Stimulated activated CD8-positive, alpha-beta memory T cell treated with anti-CD3 and anti-CD28 coated beads, Interleukin-7, amount 100 ng/mL, for 1 hour (primary cell): ENCODE data around the gene C16orf96.

Source experiments
- DNase-seq, 2 donors: peaks; one replicate each; pipeline ENCODE4 v3.0.0-alpha.2; 2020; ENCODE audit warnings: low read depth in 2 of 2

The C16orf96 gene

DNA sequence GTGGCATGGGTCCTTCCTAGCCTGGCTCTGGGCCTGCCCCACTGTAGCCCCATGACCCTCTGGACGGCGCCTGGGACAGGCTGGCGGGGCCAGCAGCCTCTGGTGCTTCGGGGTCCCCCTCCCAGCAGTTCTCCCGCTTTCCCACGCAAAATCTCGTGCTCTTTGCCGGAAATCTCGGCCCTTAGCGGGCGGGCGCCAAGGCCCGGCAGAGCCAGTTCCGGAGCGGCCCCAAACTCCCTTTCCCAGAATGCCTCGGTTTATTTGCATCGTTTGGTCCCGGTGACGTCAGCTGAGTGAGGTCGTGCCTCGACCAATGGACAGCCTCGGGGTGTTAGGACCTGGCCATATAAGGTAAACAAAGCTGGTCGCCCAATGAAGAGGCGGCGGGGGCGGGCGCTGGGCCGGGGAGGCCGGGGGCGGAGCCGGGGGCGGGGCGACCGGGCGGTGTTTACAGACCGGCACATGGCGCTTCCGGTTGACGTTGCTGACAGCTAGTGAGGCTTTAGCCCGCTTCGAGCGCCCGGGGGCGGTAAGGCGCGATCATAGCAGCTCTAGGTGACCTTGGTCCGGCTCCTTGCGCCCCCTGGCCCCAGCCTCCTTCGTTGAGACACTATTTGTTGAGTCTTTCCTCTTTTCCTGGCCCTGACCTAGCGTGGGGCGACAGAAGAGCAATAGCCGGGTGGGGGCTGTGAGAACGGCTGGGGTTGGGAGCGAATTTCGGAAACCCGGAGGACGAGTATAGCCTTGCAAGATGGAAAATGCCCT is 60.1 kb downstream of the C16orf96 start:
- DNase-seq: peak; percentile 95 to 96

DNA sequence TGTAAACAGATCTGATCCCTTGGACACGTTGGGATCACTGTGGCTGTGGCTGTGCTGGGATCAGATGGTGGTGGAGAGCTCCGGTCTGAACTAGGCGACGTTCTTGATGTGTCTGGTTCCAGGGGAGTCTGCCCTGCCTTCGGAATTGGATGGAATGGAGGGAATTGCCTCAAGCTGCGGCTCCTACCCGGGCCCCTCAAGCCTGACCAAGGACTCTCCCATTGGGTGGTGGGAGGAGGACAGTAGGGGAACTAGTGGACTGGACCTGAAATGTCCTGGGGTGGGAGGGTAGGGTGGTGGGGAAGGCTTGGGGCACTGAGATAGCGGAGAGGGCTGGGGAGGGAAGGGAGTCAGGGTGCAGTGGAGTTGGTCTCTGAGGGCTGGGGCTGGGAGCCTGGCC is 61.7 kb downstream of the C16orf96 start:
- DNase-seq: no peak

DNA sequence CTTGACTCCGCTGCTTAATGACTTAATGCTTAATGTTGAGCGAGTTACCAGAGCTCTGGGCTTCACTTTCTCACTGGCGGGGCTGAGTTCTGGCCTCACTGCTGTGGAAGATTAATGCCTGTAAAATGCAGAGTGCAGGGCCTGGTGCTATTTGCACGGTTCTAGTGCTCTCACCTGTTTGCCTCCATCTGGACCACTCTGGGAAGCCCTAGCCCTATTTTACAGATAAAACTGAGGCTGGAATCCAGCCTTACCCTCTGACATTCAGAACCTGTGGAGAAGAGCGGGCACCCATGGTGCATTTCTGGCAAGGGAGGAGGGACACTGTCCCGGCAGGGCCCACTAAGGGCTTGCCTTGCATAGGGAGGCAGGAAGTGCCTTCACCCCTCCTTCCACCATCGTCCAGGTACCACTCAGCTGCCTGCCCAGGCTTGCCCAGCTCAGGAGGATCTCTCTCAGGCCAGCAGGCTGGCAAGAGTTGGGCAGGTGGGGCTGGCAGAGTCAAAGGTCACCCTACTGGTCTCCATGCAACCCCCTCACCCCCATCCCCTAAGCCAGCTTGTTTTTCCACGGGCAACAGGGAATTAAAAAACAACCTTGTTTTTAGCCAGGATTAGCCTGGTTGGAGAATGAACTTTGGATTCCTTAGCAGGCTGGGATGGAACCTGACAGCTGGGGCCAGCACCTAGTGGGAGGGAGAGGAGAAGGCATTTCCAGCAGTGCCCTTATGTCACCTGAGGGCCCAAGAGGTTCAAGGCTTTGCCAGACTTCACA is 62.7 kb downstream of the C16orf96 start:
- no peak for DNase-seq

DNA sequence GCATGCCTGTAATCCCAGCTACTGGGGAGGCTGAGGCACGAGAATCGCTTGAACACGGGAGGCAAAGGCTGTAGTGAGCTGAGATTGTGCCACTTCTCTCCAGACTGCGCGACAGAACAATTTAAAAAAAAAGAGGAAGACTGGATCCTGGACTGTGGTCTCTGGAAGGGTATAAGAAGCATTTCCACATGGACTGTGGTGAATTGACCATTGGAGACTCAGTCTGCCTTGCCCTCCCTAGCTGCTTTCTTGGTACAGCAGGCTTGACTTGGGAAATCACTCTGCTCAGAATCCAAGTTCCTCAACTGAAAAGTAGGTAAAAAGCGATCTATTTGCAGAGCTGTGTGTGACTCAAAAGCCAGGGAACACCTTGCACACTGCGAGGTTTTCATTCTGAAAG is 67.5 kb downstream of the C16orf96 start:
- no peak for DNase-seq

DNA sequence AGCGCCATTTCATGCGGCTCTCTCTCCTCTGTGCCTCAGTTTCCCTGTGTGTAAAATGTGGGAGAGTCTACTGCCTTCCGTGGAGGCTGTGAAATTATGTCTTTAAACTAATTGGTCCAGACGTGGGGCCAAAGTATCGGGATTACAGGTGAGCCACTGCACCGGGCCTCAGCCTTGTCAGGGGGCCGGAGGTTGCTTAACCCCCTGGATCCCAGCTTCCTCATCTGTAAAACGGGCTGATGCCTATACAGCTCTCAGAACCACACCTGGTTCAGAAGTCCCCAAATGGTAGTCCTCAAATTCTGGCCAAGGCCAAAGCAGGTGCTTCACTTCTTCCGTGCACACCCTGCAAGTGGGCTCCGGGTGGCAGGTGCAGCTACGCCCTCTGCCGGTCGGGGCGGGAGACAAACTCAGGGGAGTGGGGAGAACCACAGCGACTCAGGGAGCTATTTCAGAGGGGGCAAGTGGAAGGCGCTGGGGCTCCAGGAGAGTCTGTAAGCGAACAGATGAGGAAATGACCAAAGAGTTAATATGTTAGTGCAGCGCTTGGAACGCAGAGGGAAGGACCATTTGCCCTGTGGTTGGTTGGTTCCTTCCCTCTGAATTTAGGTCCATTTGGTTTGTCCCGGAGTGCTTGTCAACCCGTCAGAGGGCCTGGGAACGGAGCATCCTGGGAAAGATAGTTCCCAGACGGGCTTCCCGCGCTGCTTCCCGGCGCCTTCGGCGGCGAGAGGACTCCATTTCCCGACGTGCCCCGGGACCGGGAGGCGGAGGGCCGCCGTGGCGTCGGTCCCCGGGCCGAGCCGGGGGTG is 68.1 kb downstream of the C16orf96 start, which contains the start of gene MGRN1:
Gene MGRN1, plus strand, starts transcription at position 812 of the 812 bp plus-strand sequence. CDS start 135 bp downstream, outside the sequence.
- DNase-seq: peak; percentile 78 to 79

DNA sequence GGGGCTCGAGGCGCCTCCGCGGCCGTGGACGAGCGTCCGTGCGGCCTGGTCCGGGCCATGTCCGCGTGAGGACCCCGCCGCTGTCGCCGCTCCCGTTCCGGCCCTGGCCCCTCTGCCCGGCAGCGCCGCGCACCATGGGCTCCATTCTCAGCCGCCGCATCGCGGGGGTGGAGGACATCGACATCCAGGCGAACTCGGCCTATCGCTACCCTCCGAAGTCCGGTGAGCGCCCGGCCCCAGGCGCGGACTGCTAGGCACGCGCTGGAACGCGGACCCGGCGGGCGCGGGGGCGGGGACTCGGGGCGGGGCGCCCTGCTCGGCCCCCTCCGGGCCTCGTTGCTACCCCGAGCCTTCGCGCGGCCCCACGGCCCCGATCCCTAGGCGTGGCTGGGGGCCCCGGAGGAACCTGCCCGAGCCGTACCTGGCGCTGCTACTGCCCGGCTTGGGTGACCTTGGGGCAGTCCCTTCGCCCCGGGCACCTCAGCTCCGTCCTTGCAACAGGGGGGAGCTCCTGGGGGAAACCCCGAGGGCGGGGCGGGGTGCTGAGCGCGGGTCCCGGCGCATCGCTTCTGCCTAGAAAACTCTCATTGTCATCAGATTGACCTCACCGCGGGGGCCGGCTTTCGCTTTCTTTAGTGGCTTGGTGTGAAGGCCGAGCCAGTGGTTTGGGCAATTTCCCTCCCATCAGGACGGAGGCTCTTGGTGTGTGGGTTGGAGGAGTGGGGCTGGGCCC is 68.9 kb downstream of the C16orf96 start:
- DNase-seq: peak in 1 of 2 donors; percentile 41

DNA sequence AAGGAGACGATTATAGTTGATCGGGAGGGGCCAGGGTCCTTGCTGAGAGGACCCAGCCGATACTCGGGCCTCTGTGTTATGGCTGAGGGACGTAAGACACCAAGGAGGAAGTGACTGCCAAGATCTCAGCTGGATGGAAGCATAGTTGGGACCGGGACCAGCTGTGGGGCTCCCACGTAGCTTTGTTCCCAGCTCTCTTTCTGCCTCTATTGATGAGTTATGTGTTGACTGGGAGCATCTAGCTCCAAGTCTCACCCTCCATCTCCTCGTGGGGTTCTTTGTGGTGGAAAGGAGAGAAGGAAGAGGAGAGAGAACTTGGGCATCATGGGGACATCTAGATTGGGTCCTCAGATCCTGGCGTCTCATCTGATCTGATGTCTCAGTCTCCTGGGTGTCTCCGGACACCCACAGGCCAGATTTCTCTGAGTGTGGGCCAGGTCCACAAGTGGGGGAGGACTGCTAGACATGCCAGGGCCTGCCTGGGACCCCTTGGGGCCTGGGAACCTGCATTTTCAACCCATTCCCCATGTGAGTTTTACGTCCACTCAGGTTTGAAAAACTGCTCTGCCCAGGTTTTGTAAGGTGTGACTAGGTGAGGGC is 69.5 kb downstream of the C16orf96 start:
- no peak for DNase-seq

DNA sequence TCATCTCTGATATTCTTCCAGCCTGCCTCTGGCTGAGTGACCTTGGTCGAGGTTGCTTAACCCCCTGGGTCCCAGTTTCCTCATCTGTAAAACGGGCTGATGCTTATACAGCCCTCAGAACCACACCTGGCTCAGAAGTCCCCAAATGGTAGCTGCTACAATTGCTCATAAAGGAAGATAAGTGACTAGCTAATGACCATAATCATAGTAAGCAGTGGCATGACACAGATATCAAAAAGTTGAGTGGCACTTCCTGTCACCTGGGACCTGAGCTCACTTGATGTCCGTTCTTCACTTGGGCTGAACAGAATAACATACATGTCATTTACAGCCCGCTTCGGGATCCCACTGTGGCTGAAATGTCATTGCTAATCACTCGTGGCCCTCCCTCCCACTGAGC is 70.3 kb downstream of the C16orf96 start:
- DNase-seq: no peak

DNA sequence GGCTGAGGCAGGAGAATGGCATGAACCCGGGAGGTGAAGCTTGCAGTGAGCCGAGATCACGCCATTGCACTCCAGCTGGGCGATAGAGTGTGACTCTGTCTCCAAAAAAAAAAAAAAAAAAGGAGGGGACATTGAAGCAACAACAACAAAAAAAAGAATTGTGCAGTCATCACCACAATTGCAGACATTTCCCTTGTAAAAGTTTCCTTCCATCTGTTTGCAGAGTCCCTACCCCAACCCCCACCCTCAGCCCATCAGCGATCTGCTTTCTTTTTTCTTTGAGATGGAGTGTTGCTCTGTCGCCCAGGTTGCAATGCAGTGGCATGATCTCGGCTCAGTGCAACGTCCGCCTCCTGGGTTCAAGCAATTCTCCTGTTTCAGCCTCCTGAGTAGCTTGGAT is 72.1 kb downstream of the C16orf96 start:
- no peak for DNase-seq

DNA sequence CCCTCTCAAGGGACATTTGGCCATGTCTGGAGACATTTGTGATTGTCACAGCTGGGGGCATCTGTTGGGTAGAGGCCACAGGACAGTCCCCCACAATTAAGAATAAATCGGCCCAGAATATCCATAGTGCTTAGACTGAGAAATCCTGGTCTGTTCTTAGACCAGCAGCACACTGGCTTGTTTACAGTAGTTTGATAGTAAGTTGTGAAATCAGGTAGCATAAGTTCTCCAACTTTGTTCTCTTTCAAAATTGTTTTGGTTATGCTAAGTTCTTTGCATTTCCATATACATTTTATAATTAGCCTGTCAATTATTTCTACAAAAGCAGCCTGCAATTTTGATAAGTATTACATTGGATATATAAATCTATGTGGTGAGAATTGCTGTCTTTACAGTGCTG is 75.3 kb downstream of the C16orf96 start:
- no peak for DNase-seq

DNA sequence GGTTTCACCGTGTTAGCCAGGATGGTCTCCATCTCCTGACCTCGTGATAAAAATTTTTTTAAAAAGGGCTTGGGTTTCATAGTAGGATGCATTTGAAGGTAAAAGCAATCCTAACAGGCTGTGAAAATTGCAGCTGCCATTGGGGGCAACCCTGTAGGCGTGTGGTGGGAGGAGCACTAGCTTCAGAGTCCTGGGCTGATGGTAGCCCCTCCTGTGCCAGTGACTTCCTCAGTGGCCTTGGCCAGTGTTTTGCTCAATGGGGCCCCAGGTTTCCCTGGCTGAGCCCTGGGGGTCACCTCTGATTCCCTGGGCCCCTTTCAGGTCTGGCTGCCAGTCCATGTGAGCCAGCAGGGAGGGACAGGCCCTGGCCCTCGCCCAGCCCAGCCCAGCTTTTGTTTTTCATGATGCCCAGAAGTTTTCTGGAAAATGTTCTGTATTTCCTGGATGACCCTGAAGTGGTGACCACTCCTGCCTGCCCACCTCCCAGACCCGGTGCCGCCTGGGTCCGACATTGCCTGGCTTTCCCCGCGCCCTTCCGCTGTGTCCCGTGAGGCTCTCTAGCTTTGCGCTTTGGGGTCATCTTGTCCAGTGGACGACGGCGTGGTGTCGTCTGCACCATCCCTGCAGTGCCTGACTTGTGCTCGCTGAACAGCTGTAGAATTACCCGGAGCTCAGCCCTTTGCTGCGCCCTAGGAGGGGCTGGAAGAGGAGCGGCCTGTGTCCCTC is 77.9 kb downstream of the C16orf96 start:
- DNase-seq: no peak

DNA sequence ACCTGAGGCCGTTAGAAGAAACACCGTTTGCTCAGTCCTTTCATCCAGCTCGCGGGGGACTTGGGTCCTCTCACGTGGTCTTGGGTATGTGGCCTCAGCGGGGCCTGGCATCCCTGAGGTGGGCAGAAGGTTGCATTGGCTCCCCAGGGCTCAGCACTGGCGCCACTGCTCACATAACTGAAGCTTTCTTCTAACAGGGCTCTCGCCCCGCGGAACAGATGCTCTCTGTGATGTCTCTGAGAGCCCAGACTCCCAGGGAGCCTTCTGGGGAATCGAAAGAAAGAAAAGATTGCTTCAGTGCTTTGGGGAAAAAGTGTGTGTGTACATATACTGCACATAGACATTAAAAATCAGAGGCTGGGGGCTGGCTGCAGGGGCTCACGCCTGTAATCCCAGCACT is 78.6 kb downstream of the C16orf96 start:
- no peak for DNase-seq

DNA sequence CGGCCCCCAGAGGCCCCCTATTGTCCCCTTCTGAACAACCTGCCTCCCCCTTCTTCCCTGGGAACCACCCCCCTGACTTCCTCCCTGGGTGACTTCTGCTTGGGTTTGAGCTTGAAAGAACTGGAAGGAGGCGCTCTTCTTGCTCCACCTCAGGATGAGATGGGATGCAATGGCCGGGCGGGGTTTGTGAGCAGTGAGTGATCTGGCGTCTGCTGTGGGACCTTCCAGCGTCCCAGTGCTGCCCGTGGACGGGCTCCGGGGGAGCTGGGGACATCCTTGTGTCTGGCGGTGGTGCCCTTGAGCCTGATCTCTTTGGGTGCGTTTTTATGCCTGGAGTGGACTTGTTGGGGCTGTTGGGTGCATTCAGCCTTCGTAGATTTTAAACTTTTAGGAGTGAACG is 80.1 kb downstream of the C16orf96 start:
- DNase-seq: no peak

DNA sequence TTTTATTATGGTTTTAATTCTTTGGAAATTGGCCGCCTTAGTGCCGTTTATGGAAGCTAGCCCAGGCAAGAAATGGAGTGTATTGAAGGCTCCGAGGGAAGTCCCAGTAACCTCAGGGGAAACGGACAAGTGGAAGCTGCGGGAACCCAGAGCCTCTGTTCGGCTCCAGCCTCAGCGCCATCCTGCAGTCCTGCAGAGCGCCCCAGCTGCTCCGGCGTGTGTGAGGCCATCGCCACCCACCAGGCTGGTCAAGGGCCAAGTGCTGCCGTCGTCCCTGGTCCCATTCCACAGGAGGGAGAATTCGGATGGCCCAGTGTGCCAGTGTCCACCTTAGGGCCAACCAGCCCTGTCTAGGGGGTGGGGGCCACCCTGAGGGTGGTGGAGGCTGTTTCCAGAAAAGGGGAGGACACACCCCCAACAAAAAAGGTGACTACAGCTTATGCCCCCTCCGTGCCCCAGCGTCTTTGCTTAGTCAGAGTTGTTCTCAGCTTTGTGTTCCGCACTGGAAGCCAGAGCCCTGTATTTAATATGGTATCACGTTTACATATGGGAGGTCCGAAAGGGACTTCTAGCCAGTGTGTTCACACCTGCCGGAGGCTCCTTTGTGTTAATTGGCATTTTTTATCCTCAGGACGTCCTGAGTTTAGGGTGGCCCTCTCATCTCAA is 81.5 kb downstream of the C16orf96 start:
- no peak for DNase-seq

DNA sequence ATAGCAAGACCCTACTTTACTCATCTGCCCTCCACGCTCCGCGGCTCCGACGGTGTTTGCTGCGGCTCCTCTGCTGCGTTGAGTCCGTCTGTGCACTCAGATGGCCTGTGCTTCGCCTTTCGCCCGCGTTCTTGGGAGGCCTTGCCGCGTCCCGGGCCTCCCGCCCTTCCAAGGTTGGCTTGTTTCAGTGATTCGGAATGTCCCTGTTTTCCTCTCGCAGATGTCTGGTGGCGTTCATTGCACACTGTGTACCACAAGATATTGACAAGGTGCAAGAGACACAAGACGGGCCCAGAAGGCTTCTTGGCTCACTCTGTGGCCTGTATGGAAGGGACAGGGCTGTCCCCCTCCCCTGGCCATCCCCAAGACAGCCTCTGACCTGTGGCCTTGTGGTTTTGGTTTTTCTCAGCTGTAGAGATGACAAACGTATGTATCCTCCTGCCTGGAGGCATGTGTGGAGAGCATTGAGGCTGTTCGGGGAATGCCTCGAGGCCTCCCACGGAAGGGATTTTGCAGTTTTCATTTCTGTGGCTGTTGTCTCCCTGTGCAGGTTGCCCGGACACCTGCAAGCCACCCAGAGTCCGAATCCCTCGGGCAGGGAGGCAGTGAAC is 83.9 kb downstream of the C16orf96 start:
- no peak for DNase-seq

DNA sequence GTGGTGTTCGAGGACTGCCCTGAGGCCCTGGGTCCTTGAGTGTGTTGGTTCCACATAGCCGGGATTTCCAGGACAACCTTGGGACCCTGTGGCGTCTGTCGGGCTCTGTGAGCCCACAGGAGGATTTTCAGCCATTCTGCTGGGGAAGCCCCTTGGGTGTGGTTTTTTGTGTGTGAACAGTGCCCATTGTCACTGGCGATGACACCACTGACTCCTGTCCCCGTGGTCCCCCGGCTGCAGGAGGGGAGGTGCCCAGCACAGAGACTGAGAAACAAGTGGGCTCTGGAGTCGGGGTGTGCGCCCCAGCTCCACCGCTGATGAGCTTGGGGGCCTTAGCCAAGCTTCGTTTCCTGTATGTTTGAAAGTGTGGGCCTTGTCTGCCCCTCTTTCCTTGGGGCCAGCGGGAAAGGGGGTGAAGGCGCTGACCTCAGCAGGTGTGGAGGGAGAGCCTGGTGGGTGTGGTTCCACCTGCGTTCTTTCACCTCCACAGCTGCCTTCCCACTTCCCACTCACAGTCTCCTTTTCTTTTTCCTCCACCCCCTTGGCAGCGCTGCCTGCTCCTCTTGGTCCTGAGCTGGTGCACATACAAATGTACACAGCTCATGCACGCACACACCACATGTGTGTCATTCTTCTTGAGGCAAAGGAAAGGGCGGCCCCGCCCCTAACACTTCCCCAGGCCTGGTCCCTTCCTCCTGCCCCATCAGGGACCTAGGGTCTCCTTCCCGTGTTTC is 84.6 kb downstream of the C16orf96 start:
- DNase-seq: no peak

DNA sequence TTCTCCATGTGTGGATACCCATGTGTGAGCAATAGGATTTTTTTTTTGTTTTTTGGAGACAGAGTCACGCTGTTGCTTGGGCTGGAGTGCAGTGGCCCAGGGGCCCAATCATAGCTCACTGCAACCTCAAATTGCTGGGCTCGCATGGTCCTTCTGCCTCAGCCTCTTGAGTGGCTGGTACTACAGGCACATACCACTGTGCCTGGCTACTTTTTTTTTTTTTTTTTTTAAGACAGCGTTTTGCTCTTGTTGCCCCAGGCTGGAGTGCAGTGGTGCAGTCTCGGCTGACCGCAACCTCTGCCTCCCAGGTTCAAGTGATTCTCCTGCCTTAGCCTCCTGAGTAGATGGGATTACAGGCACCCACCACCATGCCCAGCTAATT is 85.2 kb downstream of the C16orf96 start:
- DNase-seq: no peak

DNA sequence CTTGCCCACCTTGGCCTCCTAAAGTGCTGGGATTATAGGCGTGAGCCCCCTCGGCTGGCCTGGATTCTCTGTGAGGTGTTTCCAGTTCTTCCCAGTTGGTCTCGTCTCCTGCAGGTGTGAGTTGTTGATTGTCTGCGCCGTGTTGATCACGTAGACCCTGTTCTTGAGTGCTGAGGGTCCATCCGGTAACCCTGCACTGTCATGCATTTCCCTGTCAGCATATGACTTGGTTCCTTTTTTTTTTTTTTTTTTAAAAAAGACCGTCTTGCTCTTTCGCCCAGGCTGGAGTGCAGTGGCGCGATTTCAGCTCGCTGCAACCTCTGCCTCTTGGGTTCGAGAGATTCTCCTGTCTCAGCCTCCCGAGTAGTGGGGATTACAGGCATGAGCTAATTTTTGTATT is 85.8 kb downstream of the C16orf96 start:
- no peak for DNase-seq
